Measurements from ENCODE around the gene BTBD18.

Gene BTBD18

DNA sequence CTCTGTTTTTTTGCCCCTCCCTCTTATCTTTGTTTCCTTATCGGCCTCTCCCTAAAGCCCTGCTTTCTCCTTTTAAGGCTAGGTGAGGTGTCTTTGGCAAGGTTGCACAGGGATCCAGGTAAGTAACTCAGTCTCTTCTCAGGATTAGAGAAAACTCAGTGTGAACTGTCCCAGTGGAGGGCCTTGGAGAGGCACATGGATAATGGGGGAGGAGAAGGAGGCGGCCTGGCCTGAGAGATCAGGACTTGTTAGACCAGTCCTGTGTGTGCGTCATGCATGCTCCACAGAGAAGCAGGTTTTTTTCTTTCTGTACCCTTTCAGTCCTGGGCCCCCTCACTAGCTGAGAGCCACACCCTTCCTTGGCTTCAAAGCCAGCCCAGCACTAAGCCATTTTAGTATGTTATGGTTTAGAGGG lies 29.9 kb upstream of the BTBD18 start:
- no peaks in the 10 kb centered on the region for H3K27me3 ChIP-seq (ENCODE audit: control insufficient read depth, insufficient read depth, low read length)
- peak overlapping the region; percentile 87 for H3K27ac ChIP-seq
- TF ChIP-seq, protein P1, sequence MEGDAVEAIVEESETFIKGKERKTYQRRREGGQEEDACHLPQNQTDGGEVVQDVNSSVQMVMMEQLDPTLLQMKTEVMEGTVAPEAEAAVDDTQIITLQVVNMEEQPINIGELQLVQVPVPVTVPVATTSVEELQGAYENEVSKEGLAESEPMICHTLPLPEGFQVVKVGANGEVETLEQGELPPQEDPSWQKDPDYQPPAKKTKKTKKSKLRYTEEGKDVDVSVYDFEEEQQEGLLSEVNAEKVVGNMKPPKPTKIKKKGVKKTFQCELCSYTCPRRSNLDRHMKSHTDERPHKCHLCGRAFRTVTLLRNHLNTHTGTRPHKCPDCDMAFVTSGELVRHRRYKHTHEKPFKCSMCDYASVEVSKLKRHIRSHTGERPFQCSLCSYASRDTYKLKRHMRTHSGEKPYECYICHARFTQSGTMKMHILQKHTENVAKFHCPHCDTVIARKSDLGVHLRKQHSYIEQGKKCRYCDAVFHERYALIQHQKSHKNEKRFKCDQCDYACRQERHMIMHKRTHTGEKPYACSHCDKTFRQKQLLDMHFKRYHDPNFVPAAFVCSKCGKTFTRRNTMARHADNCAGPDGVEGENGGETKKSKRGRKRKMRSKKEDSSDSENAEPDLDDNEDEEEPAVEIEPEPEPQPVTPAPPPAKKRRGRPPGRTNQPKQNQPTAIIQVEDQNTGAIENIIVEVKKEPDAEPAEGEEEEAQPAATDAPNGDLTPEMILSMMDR (IDR thresholded peaks at IDR 0.05): no peak
- peaks cover 25% of the 10 kb centered on the region for H3K79me2 ChIP-seq
- H2AFZ ChIP-seq: no peak overlapping the region
- no peak overlapping the region for H3K9ac ChIP-seq
- H3K4me3 ChIP-seq (ENCODE audit: low read depth, low read length): peak overlapping the region; percentile 34
- peaks cover 44% of the 10 kb centered on the region for H3K4me1 ChIP-seq
- H3K36me3 ChIP-seq (ENCODE audit: control insufficient read depth, insufficient read depth, low read length): no peaks in the 10 kb centered on the region
- H3K4me2 ChIP-seq (ENCODE audit: low read length): peak overlapping the region; percentile 57
- no peaks in the 10 kb centered on the region for H3K9me3 ChIP-seq (ENCODE audit: control insufficient read depth, low read length)

- Histone ChIP-seq H3K27ac (peak overlapping the region; percentile 87), H3K4me3 (ENCODE audit: low read depth, low read length) (peak overlapping the region; percentile 43), H3K27me3 (ENCODE audit: control insufficient read depth, insufficient read depth, low read length) (no peaks in the 10 kb centered on the region), H2AFZ (no peak overlapping the region), H3K79me2 (peaks cover 16% of the 10 kb centered on the region), H3K9ac (no peak overlapping the region), H3K36me3 (ENCODE audit: control insufficient read depth, insufficient read depth, low read length) (no peaks in the 10 kb centered on the region), H3K9me3 (ENCODE audit: control insufficient read depth, low read length) (no peaks in the 10 kb centered on the region), H3K4me1 (peaks cover 48% of the 10 kb centered on the region), H3K4me2 (ENCODE audit: low read length) (peak overlapping the region; percentile 43)
- TF ChIP-seq, protein P1 (IDR thresholded peaks at IDR 0.05): no peak
Observed at GRCh38 chr11:57779276-57779675, 27.7 kb upstream of the BTBD18 start.

GRCh38 chr11:57778318-57779037 lies 26.9 kb upstream of the BTBD18 start:
- TF ChIP-seq, protein P1 (IDR thresholded peaks at IDR 0.05): no peak
- Histone ChIP-seq H3K4me1 (peaks cover 48% of the 10 kb centered on the region), H3K79me2 (peaks cover 20% of the 10 kb centered on the region), H3K4me2 (ENCODE audit: low read length) (peak overlapping the region; percentile 75), H3K27me3 (ENCODE audit: control insufficient read depth, insufficient read depth, low read length) (no peaks in the 10 kb centered on the region), H3K4me3 (ENCODE audit: low read depth, low read length) (peak overlapping the region; percentile 43), H3K9me3 (ENCODE audit: control insufficient read depth, low read length) (no peaks in the 10 kb centered on the region), H3K27ac (peak overlapping the region; percentile 87), H3K36me3 (ENCODE audit: control insufficient read depth, insufficient read depth, low read length) (no peaks in the 10 kb centered on the region), H3K9ac (no peak overlapping the region), H2AFZ (no peak overlapping the region)

DNA sequence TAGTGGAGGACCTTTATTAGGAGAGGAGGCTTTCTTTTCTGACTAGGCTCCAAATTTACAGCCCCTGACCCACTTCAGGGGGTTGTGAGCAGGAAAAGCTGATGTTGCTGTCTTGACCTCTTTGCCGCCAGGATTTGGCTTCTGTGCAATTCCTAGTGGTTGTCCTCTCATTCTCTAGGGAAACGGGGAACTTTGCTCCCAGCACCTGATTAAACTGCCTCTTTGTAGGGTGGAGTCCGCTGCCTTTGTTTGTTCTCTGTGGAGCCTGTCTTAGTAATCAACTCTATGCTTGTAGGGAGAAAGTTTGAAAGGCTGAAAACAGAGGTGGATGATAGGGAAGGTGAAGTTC lies 26.3 kb upstream of the BTBD18 start:
- no peaks in the 10 kb centered on the region for H3K36me3 ChIP-seq (ENCODE audit: control insufficient read depth, insufficient read depth, low read length)
- H3K9me3 ChIP-seq (ENCODE audit: control insufficient read depth, low read length): no peaks in the 10 kb centered on the region
- TF ChIP-seq, protein P1 (IDR thresholded peaks at IDR 0.05): no peak
- peaks cover 48% of the 10 kb centered on the region for H3K4me1 ChIP-seq
- H3K9ac ChIP-seq: no peak overlapping the region
- peak overlapping the region; percentile 75 for H3K4me2 ChIP-seq (ENCODE audit: low read length)
- peak overlapping the region; percentile 87 for H3K27ac ChIP-seq
- peaks cover 18% of the 10 kb centered on the region for H3K79me2 ChIP-seq
- H2AFZ ChIP-seq: no peak overlapping the region
- peak overlapping the region; percentile 43 for H3K4me3 ChIP-seq (ENCODE audit: low read depth, low read length)
- H3K27me3 ChIP-seq (ENCODE audit: control insufficient read depth, insufficient read depth, low read length): no peaks in the 10 kb centered on the region

Data from parathyroid adenoma (tissue), 2 donors.